ENCODE data around the gene TBATA. TPM values are rescaled to one million over a fixed set of nuclear protein-coding genes. Genes with fewer than 3 reads are reported as not detected.
A peak's percentile ranks its signal among the peaks of the same experiment; 100 is the strongest.
"Not testable (repeated sequence)": the region's sequence is repeated elsewhere in the genome, so short reads cannot be mapped to it uniquely, and the experiment has no call there.

Gene TBATA
- total RNA-seq, 1 donor from 2014 or later: not detected

GRCh38 chr10:70769121-70769520 is 16.1 kb downstream of the TBATA start:
- H3K36me3 ChIP-seq: no peaks in the 10 kb centered on the region
- intact Hi-C loops (cut with DNase I): no loop called here
- H3K4me3 ChIP-seq: no peak overlapping the region
- no peaks in the 10 kb centered on the region for H3K9me3 ChIP-seq
- H3K4me1 ChIP-seq: no peaks in the 10 kb centered on the region
- H3K27me3 ChIP-seq: no peaks in the 10 kb centered on the region
- H3K27ac ChIP-seq: no peak overlapping the region
- TF ChIP-seq CTCF (IDR thresholded peaks at IDR 0.05): no peak
- DNase-seq (ENCODE audit: low spot score in 2 of 2): peak in 1 of 2 donors; percentile 25

- H3K4me1 ChIP-seq; H3K27ac ChIP-seq; intact Hi-C loops (cut with DNase I); H3K27me3 ChIP-seq; H3K9me3 ChIP-seq; H3K4me3 ChIP-seq; H3K36me3 ChIP-seq: not testable (repeated sequence)
- peak in 1 of 2 donors; percentile 3 for DNase-seq (ENCODE audit: low spot score in 2 of 2)
Observed at GRCh38 chr10:70768026-70768685, 17.0 kb downstream of the TBATA start.

GRCh38 chr10:70765794-70766594 is 19.2 kb downstream of the TBATA start:
- no peak overlapping the region for H3K4me3 ChIP-seq
- H3K36me3 ChIP-seq: no peaks in the 10 kb centered on the region
- H3K27ac ChIP-seq: no peak overlapping the region
- DNase-seq (ENCODE audit: low spot score in 2 of 2): peak in 1 of 2 donors; percentile 30
- no peaks in the 10 kb centered on the region for H3K27me3 ChIP-seq
- H3K9me3 ChIP-seq: no peaks in the 10 kb centered on the region
- no peaks in the 10 kb centered on the region for H3K4me1 ChIP-seq
- intact Hi-C loops (cut with DNase I): no loop called here
- no peak for TF ChIP-seq CTCF (IDR thresholded peaks at IDR 0.05)

- no peak for TF ChIP-seq CTCF (IDR thresholded peaks at IDR 0.05)
- H3K27me3 ChIP-seq: no peaks in the 10 kb centered on the region
- H3K9me3 ChIP-seq: no peaks in the 10 kb centered on the region
- no peaks in the 10 kb centered on the region for H3K36me3 ChIP-seq
- H3K27ac ChIP-seq: no peak overlapping the region
- intact Hi-C loops (cut with DNase I): no loop called here
- DNase-seq (ENCODE audit: low spot score in 2 of 2): no peak
- no peak overlapping the region for H3K4me3 ChIP-seq
- no peaks in the 10 kb centered on the region for H3K4me1 ChIP-seq
Observed at GRCh38 chr10:70763567-70763966, 21.6 kb downstream of the TBATA start.

- H3K36me3 ChIP-seq: no peaks in the 10 kb centered on the region
- intact Hi-C loops (cut with DNase I): no loop called here
- no peak for DNase-seq (ENCODE audit: low spot score in 2 of 2)
- no peak overlapping the region for H3K4me3 ChIP-seq
- no peaks in the 10 kb centered on the region for H3K4me1 ChIP-seq
- H3K9me3 ChIP-seq: no peaks in the 10 kb centered on the region
- H3K27me3 ChIP-seq: no peaks in the 10 kb centered on the region
- TF ChIP-seq CTCF (IDR thresholded peaks at IDR 0.05): no peak
- H3K27ac ChIP-seq: no peak overlapping the region
Observed at GRCh38 chr10:70762441-70763175, 22.6 kb downstream of the TBATA start.
